SK-MEL-5 (cell line): Measurements from ENCODE around the gene MYCN. TPM values are rescaled to one million over a fixed set of nuclear protein-coding genes. Genes with fewer than 3 reads are reported as not detected.
"Not testable (repeated sequence)": the region's sequence is repeated elsewhere in the genome, so short reads cannot be mapped to it uniquely, and the experiment has no call there.

Experiments
- DNase-seq: peaks from one replicate; pipeline ENCODE4 v3.0.0-alpha.2; 2016; ENCODE audit warnings: low read depth, low spot score
- in situ Hi-C: cut with HindIII; loops from 2 replicates; pipeline ENCODE4 v1.10.0; 2016; ENCODE audit warnings: low sequenced_read_pairs, high pct_unique_total_duplicates, low pct_unique_long_range_greater_than_20kb
- total RNA-seq: library from RNA; depleted of rRNA; stranded (reverse); fragments of >200 nt; shearing (Covaris generic); gene quantifications from 2 replicates; pipeline ENCODE4 v1.2.3, GENCODE V29; 2014

MYCN gene
- total RNA-seq, 1 experiment from 2014 or later: 0.11 TPM

DNA sequence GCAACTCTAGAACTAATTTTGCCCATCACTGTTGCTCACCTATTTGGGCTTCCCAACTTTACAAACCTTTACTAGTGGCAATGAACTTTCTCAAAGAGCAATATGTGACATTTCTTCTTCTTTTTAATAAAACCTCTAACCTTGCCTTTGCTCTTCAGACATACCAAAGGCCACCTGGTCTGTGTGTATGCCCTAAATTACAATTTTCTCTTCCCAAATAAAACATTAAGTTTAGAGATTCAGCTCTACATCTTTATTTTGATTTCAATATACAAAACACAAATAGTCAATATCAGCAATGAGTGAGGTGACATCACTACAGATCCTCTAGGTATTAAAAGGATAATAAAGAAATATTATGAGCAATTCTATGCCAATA lies 35.1 kb upstream of the MYCN start:
- in situ Hi-C loops: no loop called here
- no peak for DNase-seq

DNA sequence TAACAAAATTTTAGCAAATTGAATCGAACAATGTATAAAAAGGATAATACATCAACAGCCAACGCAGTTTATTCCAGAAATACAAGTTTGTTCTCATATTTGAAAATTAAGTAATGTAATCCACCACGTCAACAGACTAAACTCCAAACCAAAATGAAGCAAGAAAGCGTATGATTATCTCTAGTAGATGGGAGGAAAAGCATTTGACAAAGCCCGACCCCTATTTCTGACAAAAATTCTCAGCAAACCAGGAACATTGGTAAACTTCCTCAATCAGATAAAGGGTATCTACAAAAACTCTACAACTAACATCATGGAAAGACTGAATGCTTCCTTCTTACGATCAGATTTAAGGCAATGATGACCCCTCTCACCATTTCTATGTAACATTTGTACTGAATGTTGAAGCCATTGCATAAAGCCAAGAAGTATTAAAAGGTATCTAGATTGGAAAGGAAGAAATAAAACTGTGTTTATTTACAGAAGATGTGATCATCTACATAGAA lies 34.3 kb upstream of the MYCN start:
- in situ Hi-C loops: no loop called here
- no peak for DNase-seq

- in situ Hi-C loops: no loop called here
- DNase-seq: no peak
Observed at GRCh38 chr2:15906778-15907177, 33.6 kb upstream of the MYCN start.

DNA sequence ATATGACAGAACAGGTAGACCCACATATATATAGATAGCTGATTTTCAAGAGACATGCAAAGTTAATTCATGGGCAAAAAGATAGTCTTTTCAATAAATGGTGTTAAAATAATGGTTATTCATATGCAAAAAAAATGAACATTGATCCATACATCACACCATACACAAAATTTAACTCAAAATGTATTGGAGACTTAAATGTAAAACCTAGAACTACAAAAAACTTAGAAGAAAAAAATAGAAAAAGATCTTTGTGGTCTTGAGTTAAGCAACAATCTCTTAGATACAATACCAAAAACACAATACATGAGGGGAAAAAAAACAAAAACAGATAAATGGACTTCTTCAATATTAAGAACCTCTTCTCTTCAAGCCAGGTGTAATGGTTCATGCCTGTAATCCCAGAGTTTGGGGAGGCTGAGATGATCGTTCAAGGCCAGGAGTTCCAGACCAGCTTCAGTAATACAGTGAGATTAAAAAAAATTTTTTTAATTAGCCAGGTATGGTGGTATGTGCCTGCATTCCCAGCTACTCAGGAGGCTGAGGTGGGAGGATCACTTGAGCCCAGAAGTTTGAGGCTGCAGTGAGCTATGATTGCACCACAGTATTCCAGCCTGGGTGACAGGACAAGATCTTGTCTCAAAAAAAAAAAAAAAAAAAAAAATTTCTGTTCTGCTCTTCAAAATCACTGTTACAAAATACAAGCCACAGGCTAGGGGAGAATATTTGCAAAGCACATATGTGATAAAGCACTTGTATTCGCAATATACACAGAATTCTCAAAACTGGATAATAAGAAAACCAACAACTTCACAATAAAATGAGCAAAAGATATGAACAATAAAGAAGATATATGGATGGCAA lies 32.7 kb upstream of the MYCN start:
- in situ Hi-C loops: no loop called here
- DNase-seq: no peak

DNA sequence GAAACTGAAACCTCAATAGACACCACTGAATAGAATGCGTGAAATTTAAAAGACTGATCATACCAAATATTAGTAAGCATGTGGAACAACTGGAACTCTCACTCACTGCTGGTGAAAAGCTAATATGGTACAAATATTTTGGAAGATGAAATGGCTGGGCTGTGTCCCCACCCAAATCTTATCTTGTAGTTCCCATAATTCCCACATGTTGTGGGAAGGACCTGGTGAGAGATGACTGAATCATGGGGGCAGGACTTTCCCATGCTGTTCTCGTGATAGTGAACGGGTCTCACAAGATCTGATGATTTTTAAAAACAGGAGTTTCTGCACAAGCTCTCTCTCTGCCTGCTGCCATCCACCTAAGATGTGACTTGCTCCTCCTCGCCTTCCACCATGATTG lies 32.0 kb upstream of the MYCN start:
- in situ Hi-C loops: no loop called here

DNA sequence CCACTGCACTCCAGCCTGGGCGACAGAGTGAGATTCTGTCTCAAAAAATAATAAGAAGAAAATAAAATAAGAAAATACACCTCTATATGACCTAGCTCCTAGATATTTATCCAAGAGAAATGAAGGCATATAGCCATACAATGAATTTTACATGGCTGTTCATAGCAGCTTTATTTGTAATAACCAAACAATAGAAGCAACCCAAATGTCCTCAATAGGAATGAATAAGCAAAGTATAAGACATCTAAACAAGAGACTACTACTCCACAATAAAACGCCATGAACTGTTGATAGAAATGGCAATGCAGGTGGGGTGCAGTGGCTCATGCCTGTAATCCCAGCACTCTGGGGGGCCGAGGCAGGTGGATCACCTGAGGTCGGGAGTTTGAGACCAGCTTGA lies 31.2 kb upstream of the MYCN start:
- in situ Hi-C loops: no loop called here
- DNase-seq: no peak

More for the DNA sequence above, 32.0 kb upstream of the MYCN start:
- peak; percentile 20 for DNase-seq

- in situ Hi-C loops: no loop called here
- no peak for DNase-seq
Observed at GRCh38 chr2:15909736-15910135, 30.6 kb upstream of the MYCN start.

DNA sequence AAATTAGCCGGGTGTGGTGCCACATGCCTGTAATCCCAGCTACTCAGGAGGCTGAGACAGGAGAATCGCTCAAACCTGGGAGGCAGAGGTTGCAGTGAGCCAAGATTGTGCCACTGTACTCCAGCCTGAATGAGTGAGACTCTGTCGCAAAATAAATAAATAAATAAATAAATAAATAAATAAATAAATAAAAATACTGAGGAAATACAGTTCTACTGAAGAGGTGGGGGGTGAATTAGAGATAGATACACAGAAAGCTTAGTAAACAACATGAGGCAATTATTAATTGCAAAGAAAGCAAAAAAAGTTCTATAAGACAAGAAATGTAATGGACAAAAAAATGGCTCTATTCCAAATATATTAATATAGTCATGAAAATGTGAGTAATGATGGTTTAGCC lies 29.1 kb upstream of the MYCN start:
- in situ Hi-C loops: not testable (repeated sequence)

DNA sequence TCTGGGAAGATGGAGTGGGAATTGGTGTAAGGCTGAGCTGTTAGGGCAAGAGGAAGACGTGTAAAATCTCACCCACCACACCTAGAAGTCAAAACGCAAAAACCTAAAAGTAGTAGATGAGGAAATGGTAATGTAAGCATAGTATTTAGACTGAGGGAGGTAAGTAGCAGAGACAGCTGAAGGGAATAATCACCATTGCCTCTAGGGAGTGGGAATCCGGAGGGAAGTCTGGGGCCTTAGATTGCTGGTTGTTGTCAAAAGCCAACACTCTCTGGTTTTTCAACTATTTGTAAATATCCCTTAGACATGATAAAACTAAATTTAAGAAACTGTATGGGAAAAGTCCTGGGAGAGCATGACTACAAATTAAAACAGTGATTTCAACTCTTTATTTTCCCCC lies 28.7 kb upstream of the MYCN start:
- DNase-seq: no peak
- in situ Hi-C loops: no loop called here

More for the DNA sequence above, 29.1 kb upstream of the MYCN start:
- not testable (repeated sequence) for DNase-seq

- in situ Hi-C loops: no loop called here
- peak; percentile 75 for DNase-seq
Observed at GRCh38 chr2:15912203-15912602, 28.1 kb upstream of the MYCN start.

DNA sequence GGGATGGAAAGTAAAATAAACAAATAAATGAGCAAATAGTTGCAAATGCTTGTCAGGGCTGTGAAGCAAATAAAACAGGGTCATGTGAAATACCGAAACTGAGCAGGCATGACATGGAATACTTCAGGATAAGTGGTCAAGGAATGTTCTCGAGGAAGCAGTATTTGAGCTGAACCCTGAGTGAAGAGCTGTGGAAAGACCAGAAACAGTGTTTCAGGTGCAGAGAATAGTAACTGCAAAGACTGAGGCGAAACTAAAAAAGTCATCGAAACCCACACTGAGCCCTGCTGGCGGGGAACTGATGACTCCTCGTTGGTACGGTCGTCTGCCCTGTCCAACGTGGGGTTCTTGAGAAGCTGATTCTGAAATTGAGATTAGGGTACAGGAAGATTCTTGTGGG lies 27.2 kb upstream of the MYCN start:
- in situ Hi-C loops: no loop called here
- no peak for DNase-seq

GRCh38 chr2:15914596-15915385 lies 25.6 kb upstream of the MYCN start:
- in situ Hi-C loops: no loop called here
- DNase-seq: no peak

- in situ Hi-C loops, DNase-seq: not testable (repeated sequence)
Observed at GRCh38 chr2:15915546-15915945, 24.8 kb upstream of the MYCN start.

DNA sequence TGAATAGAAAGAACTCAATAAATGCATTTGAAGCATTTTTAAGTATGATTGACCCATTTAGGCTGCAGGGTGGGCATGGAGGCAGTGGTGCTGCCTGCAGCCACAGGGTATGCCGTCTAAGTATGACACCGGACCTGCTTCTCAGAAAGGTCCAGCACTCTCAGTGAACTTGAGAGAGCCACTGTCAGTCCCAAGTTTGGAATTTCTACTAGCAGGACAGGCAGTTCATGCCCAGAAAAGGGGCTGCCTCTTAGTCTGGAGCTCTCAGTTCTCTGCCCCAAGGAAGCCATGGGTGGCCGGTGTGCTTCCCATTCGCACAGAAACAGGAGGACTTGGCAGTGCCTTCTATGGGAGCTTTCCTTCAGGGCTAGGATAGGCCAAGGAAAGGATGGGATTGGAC lies 24.0 kb upstream of the MYCN start:
- in situ Hi-C loops: no loop called here

DNA sequence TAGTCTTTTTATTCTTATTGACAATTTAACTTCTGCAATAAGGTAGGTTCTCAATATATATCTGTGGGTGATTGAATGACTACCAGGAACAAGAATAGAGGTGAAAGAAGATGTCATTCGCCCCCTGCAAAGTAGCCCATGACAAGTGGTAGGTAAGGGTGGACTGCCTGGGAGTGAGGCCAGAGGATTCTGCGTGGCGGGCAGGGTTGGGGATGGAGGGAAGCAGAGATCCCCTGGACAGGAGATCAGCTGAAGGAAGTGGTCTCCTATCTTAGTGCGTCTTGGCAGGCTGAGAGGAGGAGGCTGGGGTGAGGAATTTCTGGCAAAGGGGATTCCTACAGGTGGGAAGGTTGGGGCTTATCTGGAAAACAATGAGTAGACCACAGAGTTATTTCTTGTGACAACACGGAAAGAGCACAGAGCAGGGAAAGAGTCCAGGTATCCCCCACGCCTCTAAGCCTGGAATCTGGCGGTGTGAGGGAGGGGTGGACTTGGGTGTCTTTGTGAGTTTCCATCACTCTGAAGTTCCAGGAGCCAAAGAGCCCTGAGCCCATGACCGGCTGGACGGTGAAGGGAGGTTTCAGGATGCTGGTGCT lies 21.5 kb upstream of the MYCN start:
- DNase-seq: no peak
- in situ Hi-C loops: no loop called here

More for the DNA sequence above, 24.0 kb upstream of the MYCN start:
- DNase-seq: no peak

- in situ Hi-C loops: no loop called here
- DNase-seq: no peak
Observed at GRCh38 chr2:15919716-15920434, 20.5 kb upstream of the MYCN start.

- in situ Hi-C loops: no loop called here
- no peak for DNase-seq
Observed at GRCh38 chr2:15920696-15921095, 19.7 kb upstream of the MYCN start.

GRCh38 chr2:15923597-15923996 lies 16.8 kb upstream of the MYCN start:
- in situ Hi-C loops: no loop called here
- DNase-seq: no peak
